NCI-H128 (cell line): ENCODE measurements around the gene CAMTA2.

Experiments used
- DNase-seq: peaks from one replicate; lab custom pipeline; 2025; ENCODE audit not compliant: unreplicated experiment; lab: John Stamatoyannopoulos, UW

CAMTA2 gene

DNA sequence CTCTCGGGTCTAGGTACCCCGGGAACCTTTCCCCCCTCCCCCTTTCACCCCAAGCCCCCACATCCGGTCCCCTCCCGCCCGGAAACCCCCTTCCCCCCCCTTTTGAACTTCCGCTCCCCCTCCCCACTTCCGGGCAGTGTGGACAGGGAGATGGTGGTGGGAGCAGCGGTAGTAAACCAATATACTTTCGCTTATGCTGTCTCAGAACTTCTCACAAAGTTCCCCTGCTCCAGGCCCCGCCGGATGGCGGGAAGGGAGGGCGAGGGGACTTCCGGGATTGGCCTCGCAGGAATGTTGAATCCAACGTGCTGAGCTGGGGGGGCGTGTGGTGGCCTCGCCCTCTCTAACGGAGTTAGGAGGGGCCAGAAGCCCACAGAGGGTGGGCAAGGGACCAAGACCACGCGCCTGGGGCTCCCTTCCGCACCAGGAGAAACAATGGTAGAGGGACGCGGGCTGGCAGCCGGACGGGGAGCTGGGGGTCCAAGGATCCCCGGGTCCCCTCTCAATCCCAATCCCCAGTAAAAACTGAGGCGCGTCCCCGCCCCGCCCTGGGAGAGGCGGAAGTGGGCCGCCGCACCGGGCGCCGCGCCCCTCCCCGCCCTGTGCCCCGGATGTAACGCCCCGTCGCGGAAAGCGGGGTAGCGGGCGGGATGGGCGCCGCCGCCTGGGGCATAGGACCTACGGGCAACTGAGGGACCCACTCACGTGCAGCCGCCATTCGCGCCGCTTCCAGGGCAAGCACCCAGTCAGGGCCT lies 39.9 kb downstream of the CAMTA2 start:
- DNase-seq: no peak

DNA sequence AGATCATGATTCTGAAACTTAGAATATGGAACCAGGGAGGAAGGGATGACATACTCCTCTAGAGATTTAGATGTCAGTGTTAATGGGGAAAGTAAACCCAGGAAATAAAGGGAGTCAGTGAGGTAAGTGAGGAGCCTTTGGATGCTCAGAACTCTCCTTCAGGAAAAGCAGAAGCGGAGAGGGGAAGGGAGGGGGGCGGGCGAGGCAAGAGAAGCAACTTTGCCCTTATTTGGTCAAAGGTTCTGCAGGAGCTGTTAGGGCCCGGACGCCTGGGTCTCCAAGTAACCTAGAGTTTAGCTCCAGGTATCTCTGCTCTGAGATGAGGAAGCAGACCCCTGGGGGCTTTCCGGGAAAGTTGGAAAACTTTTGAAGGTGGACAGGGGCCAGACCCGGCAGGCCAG lies 40.5 kb downstream of the CAMTA2 start:
- DNase-seq: no peak

GRCh38 chr17:4946312-4946976 lies 41.0 kb downstream of the CAMTA2 start:
- no peak for DNase-seq

GRCh38 chr17:4945944-4946280 lies 41.6 kb downstream of the CAMTA2 start:
- no peak for DNase-seq

GRCh38 chr17:4945176-4945943 lies 42.1 kb downstream of the CAMTA2 start:
- DNase-seq: no peak

GRCh38 chr17:4944554-4945175 lies 42.8 kb downstream of the CAMTA2 start:
- DNase-seq: no peak

GRCh38 chr17:4944163-4944553 lies 43.3 kb downstream of the CAMTA2 start:
- DNase-seq: no peak

DNA sequence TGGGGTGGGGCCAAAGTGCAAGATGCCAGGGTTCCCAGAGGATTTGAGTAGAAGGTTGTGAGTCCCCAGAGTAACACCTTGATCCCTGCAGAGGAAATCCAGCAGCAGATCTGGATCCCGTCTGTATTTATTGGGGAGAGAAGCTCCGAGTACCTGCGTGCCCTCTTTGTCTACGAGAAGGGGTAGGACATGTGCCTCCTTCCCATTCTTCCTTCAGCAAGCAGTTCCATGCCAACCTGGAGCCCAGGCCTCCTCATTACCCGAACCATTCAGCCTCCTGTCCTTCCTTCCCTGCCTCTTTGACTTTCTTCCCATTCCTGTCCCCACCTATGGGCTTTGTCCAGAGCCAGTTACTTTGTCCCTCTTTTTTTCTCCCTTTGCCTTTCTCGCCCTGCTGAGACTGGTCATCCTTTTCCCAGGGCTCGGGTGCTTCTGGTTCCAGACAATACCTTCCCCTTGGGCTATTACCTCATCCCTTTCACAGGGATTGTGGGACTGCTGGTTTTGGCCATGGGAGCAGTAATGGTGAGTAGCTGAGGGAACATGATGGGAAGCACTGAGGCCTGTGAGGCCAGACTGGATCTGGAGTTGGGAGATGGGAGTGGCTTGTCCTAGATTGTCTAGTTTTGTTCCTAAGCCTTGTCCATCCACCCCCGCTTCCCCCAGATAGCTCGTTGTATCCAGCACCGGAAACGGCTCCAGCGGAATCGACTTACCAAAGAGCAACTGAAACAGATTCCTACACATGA lies 44.5 kb downstream of the CAMTA2 start:
- no peak for DNase-seq

- no peak for DNase-seq
These were observed 46.2 kb downstream of the CAMTA2 start for GRCh38 chr17:4941319-4941610.

GRCh38 chr17:4940555-4941318 lies 46.7 kb downstream of the CAMTA2 start:
- DNase-seq: no peak

- peak; percentile 93 for DNase-seq
These were observed 47.5 kb downstream of the CAMTA2 start, which contains the start of the genes RNF167 and SLC25A11 for GRCh38 chr17:4939796-4940554. RNF167 (plus strand) TSS chr17:4940268; CDS start chr17:4940910, 642 bp downstream. SLC25A11 (minus strand) TSS chr17:4940046; CDS start chr17:4939910, 136 bp downstream.

DNA sequence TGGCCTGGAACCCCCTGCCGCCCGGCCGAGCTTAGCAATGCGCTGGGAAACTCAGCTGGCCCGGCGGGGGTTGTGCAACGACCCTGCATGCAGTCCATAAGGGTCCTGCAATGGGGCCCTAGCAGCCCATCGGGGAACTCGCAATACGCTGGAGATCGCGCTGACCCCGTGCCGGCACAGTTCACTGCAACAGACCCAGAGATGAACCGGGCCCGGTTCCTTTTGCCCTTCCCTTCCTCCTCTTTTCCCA lies 48.0 kb downstream of the CAMTA2 start:
- DNase-seq: no peak

- DNase-seq: no peak
These were observed 48.6 kb downstream of the CAMTA2 start for GRCh38 chr17:4938688-4939545.

- no peak for DNase-seq
These were observed 49.4 kb downstream of the CAMTA2 start for GRCh38 chr17:4938069-4938491.

DNA sequence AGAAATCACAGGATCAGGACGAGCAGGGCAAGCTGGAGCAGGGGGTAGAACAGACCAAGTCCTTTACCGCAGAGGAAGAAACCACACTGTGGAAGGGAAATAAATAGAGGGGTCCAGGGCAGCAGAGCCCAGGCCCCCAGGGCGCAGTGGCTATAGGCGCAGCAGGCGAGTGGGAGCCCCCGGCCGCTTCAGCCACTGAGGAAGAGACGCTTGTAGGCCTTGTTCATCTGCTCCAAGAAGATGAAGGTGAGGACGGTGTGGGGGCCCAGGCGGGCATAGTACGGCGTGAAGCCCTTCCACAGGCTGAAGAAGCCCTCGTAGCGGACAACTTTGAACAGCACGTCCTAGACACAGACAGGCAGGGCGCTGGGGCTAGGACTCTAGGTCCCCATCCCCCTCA lies 49.9 kb downstream of the CAMTA2 start:
- DNase-seq: no peak

DNA sequence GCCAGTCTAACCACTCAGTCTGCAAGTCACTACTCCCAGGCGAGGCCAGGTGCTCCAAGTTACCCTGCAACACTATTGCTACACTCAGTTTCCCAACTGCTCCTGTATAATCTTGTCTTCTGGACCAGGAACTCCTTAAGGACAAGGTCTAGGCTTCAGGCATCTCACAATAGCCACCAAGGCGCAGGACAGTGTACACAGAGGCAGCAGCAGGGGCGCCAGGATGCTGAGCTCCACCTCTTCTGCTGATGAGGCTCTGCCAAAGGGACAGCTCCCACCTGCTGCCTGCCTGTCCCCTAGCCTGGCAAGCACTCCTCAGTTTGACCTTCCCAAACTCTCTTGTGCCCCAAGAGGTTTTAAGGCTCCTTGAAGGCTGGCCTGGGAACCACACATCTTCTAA lies 51.0 kb downstream of the CAMTA2 start:
- DNase-seq: no peak

DNA sequence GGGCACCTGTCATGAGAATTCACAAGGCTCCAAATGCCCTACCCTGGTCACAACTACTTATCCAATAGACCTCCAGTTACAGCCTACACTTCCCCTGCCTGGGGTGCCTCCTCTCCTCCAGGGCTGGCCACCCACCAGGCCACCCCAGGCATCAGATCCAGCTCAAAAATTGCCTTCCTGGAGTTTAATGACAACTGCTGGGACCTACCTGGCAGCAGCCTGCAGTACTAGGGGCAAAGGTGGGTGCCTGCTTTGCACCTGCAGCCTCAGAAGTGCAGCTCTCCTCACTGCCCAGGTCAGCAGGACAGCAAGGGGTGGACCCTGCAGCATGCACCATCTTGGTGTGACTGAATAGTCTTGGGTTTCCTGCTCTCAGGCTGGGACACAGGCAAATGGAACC lies 51.8 kb downstream of the CAMTA2 start:
- DNase-seq: no peak

GRCh38 chr17:4934173-4934979 lies 53.1 kb downstream of the CAMTA2 start:
- DNase-seq: no peak
